Hepatocyte (in vitro differentiated cells): ENCODE data around the gene LCN1. TPM values are rescaled to one million over a fixed set of nuclear protein-coding genes. Genes with fewer than 3 reads are reported as not detected.

Experiments
- DNase-seq: peaks from one replicate; pipeline ENCODE4 v3.0.0-alpha.2; 2016; ENCODE audit warnings: low spot score
- H2AFZ ChIP-seq: fragments of 200-600 bp; sonication (generic); 2 replicates; pipeline ENCODE4 v1.6.0; 2016; ENCODE audit warnings: antibody characterized with exemption, mild to moderate bottlenecking
- H3K27ac ChIP-seq: fragments of 200-600 bp; sonication (generic); 2 replicates; pipeline ENCODE4 v1.5.1; 2016; ENCODE audit warnings: mild to moderate bottlenecking
- H3K27me3 ChIP-seq: fragments of 200-600 bp; sonication (generic); 2 replicates; pipeline ENCODE4 v1.6.1; 2016
- H3K36me3 ChIP-seq: fragments of 200-600 bp; sonication (generic); replicated peaks from 2 replicates; pipeline ENCODE4 v1.5.1; 2016; ENCODE audit warnings: low read depth; ENCODE audit not compliant: insufficient read depth
- H3K4me1 ChIP-seq: fragments of 200-600 bp; sonication (generic); 2 replicates; pipeline ENCODE4 v1.5.1; 2016; ENCODE audit warnings: mild to moderate bottlenecking, moderate library complexity; ENCODE audit not compliant: insufficient read depth
- H3K4me2 ChIP-seq: fragments of 200-600 bp; sonication (generic); 2 replicates; pipeline ENCODE4 v1.6.0; 2016
- H3K4me3 ChIP-seq: fragments of 200-600 bp; sonication (generic); 2 replicates; pipeline ENCODE4 v1.5.1; 2016; ENCODE audit warnings: mild to moderate bottlenecking
- H3K79me2 ChIP-seq: fragments of 200-600 bp; sonication (generic); 2 replicates; pipeline ENCODE4 v1.6.0; 2017; ENCODE audit warnings: mild to moderate bottlenecking
- H3K9me2 ChIP-seq: fragments of 200-600 bp; sonication (generic); replicated peaks from 2 replicates; pipeline ENCODE4 v1.6.0; 2017; ENCODE audit warnings: mild to moderate bottlenecking; ENCODE audit not compliant: insufficient read depth
- H3K9me3 ChIP-seq: fragments of 200-600 bp; sonication (generic); 2 replicates; pipeline ENCODE4 v1.5.1; 2016; ENCODE audit warnings: low read depth, mild to moderate bottlenecking
- H4K20me1 ChIP-seq: fragments of 200-600 bp; sonication (generic); 2 replicates; pipeline ENCODE4 v1.6.0; 2016; ENCODE audit warnings: mild to moderate bottlenecking; ENCODE audit not compliant: insufficient read depth, poor library complexity, severe bottlenecking
- CTCF ChIP-seq: fragments of 200-600 bp; sonication (generic); IDR thresholded peaks from 2 replicates; pipeline ENCODE4 v1.5.1; 2016; ENCODE audit warnings: antibody characterized with exemption, mild to moderate bottlenecking; ENCODE audit not compliant: poor library complexity
- EZH2 ChIP-seq: fragments of 200-600 bp; sonication (generic); IDR thresholded peaks from 2 replicates; pipeline ENCODE4 v1.6.1; 2016; ENCODE audit warnings: antibody characterized with exemption, mild to moderate bottlenecking, borderline replicate concordance
- EZH2phosphoT487 ChIP-seq: fragments of 200-600 bp; sonication (generic); IDR thresholded peaks from one replicate; pipeline ENCODE4 v1.6.1; 2018; ENCODE audit warnings: antibody characterized with exemption, mild to moderate bottlenecking, low read depth, moderate library complexity; ENCODE audit not compliant: unreplicated experiment, severe bottlenecking
- whole genome bisulfite sequencing: methylation state at CpG from one replicate; pipeline ENCODE4 v1.1.6; 2016; ENCODE audit warnings: low lambda C conversion rate; ENCODE audit errors: missing lambda C conversion rate; 5-methylcytosine and 5-hydroxymethylcytosine counted together
- polyA plus RNA-seq: library from polyadenylated mRNA; unstranded; fragments of >200 nt; fragmentation: Nextera tagmentation; extraction: Ambion mirVana; gene quantifications from 2 replicates; pipeline ENCODE4 v1.2.1, GENCODE V29; 2016
- total RNA-seq: library from RNA; depleted of rRNA; stranded (reverse); fragments of >200 nt; gene quantifications from 2 replicates; pipeline ENCODE4 v1.2.3, GENCODE V29; 2014

Gene LCN1
- total and polyA plus RNA-seq, 2 experiments from 2014 or later = not detected

- H3K4me2 ChIP-seq = no peak overlapping the region
- no peaks in the 10 kb centered on the region for H3K9me3 ChIP-seq
- no peak overlapping the region for H2AFZ ChIP-seq
- H3K4me3 ChIP-seq = no peak overlapping the region
- DNase-seq = no peak
- no peak for TF ChIP-seq CTCF
- TF ChIP-seq EZH2 = no peak
- no peak for TF ChIP-seq EZH2phosphoT487
- H3K27ac ChIP-seq = no peak overlapping the region
- WGBS = 91% methylated on average over 23 of the region's 23 CpGs
- no peaks in the 10 kb centered on the region for H3K4me1 ChIP-seq
- H4K20me1 ChIP-seq = no peaks in the 10 kb centered on the region
- no peaks in the 10 kb centered on the region for H3K9me2 ChIP-seq
- no peaks in the 10 kb centered on the region for H3K27me3 ChIP-seq
- H3K79me2 ChIP-seq = peaks cover 1% of the 10 kb centered on the region
- no peaks in the 10 kb centered on the region for H3K36me3 ChIP-seq
Observed at GRCh38 chr9:135507104-135508035, 13.9 kb upstream of the LCN1 start.

GRCh38 chr9:135508211-135508820, 12.9 kb upstream of the LCN1 start:
- Histone ChIP-seq H3K4me1 (no peaks in the 10 kb centered on the region), H3K36me3 (no peaks in the 10 kb centered on the region), H3K27me3 (no peaks in the 10 kb centered on the region), H3K9me2 (no peaks in the 10 kb centered on the region), H3K4me3 (no peak overlapping the region), H3K4me2 (no peak overlapping the region), H3K9me3 (no peaks in the 10 kb centered on the region), H3K27ac (no peak overlapping the region), H4K20me1 (no peaks in the 10 kb centered on the region), H3K79me2 (no peaks in the 10 kb centered on the region), H2AFZ (no peak overlapping the region)
- 95% methylated on average over 9 of the region's 9 CpGs for WGBS
- DNase-seq = no peak
- TF ChIP-seq EZH2phosphoT487 (no peak), CTCF (no peak), EZH2 (no peak)

GRCh38 chr9:135509458-135509857, 11.8 kb upstream of the LCN1 start:
- Histone ChIP-seq H2AFZ (no peak overlapping the region), H3K9me3 (no peaks in the 10 kb centered on the region), H3K79me2 (no peaks in the 10 kb centered on the region), H3K36me3 (no peaks in the 10 kb centered on the region), H3K4me3 (no peak overlapping the region), H3K27me3 (no peaks in the 10 kb centered on the region), H3K4me2 (no peak overlapping the region), H3K4me1 (no peaks in the 10 kb centered on the region), H4K20me1 (no peaks in the 10 kb centered on the region), H3K27ac (no peak overlapping the region), H3K9me2 (no peaks in the 10 kb centered on the region)
- 95% methylated on average over 2 of the region's 2 CpGs for WGBS
- TF ChIP-seq EZH2 (no peak), CTCF (no peak), EZH2phosphoT487 (no peak)
- DNase-seq = no peak
